ENCODE measurements around the gene ALDH6A1.
"Not testable (repeated sequence)": the region's sequence is repeated elsewhere in the genome, so short reads cannot be mapped to it uniquely, and the experiment has no call there.

ALDH6A1 gene

DNA sequence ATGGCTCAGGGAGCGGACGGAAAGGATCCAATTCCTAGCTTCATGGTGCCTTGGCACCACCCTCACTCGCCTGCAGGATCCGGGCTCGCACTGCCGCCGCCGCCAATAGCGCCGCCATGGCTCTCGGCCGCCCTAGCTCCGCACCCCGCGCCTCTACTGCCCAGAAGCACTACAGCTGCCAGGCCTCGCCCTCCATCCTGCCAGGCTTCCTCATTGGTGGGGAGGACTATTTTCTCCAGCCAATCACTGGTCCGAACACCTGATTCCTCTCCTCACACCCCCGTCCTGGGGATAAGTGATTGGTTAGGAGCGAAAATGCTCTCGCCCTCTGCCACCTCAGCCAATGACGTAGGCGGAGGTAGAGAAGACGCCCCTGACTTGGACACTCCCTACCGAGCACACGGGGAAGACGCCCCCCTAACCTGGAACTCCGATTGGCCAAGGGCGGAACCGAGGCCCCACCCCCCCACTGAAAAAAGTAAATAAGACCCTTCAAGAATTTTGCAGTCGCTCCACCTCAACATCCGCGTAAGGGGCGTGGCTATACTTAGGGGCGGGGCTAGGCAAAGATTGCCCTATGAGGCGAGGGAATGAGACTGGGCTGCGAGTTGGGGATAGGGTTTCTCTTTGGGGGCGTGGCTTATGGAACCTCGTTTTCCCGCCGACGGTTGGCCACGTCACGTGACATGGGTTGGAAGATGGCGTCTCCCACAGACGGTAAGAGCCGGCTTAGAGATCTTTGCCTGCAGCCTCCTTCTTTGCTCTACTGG is at the start of gene ALDH6A1, which contains the start of gene LIN52:
Gene ALDH6A1, minus strand, starts transcription at position 177 of the 770 bp plus-strand sequence. Its CDS starts 59 bp downstream, at position 118.
Gene LIN52, plus strand, starts transcription at position 680 of the 770 bp plus-strand sequence. Its CDS starts 19 bp downstream, at position 699.
- DNase-seq = peak; percentile 100

DNA sequence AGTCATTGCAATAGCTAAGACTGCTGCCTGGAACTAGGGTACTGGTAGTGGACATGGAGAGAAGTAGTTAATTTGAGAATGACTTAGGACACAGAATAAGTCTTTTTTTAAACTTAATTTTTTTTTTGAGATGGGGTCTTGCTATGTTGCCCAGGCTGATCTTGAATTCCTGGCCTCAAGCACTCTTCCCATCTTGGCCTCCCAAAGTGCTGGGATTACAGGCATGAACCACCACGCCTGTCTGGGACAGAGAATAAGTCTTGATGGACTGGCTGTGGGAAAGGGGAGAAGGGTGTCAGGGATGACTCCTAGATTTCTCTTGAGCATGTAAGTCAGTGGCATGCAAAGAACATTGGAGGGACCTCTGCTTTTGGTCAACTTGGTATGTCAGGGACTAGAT is 43.4 kb upstream of the ALDH6A1 start:
- no peak for DNase-seq

GRCh38 chr14:74126315-74127013 is 42.2 kb upstream of the ALDH6A1 start:
- no peak for DNase-seq

GRCh38 chr14:74125487-74125886 is 41.2 kb upstream of the ALDH6A1 start:
- DNase-seq = not testable (repeated sequence)

DNA sequence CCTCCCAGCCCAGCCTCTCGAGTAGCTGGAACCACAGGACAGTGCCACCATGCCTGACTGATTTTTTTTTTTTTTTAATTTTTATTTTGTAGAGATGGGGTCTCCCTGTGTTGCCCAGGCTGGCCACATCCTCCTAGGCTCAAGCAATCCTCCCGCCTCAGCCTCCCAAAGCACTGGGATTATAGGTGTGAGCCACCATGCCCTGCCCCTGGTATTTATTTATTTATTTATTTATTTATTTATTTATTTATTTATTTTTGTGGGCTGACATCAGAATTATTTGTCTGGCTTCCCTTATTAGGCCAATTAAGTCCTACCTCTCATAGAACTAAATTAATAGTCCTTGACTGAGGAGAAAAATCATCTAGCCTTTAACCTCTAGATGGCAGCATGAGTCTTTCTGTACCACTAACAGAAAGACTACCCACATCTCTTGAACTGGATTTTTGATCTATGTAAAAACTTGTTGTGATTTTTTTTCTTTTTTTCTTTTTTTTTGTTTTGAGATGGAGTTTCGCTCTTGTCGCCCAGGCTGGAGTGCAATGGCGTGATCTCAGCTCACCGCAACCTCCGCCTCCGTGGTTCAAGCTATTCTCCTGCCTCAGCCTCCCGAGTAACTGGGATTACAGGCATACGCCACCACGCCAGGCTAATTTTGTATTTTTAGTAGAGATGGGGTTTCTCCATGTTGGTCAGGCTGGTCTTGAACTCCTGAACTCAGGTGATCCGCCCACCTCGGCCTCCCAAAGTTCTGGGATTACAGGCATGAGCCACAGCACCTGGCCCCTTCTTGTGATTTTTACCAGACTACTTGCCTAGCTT is 27.4 kb upstream of the ALDH6A1 start:
- DNase-seq = peak; percentile 19 to 71

DNA sequence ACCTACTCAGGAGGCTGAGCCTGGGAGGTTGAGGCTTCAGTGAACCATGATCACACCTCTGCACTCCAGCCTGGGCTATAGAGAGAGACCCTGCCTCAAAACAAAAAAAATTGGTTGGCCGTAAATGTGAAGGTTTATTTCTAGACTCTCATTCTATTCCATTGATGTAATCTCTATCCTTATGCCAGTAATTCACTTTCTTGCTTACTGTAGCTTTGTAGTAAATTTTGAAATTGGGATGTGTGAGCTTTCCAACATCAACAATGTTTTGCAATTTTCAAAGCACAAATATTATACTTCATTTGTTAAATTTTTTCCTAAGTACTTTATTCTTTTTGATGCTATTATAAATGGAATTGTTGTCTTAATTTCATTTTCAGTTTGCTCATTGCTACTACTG is 25.1 kb upstream of the ALDH6A1 start:
- no peak for DNase-seq

DNA sequence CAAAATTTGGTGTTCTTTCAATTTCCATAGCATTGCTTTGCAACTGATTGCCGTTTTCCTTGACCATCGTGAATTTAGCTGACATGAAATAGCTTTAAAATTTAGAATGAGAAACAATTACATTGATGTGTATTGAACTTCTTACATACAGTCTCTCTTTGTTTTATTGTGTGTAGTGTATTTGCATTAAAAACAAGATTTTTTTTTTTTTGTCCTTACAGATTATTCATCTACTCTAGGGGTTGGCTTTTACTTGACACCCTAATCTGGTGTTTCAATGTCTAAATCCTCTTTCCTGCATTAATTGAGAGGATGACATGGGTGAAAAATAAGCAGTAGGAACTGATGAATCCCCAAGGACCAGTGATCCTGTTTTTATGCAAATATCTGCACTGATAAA is 21.1 kb upstream of the ALDH6A1 start:
- DNase-seq = no peak

DNA sequence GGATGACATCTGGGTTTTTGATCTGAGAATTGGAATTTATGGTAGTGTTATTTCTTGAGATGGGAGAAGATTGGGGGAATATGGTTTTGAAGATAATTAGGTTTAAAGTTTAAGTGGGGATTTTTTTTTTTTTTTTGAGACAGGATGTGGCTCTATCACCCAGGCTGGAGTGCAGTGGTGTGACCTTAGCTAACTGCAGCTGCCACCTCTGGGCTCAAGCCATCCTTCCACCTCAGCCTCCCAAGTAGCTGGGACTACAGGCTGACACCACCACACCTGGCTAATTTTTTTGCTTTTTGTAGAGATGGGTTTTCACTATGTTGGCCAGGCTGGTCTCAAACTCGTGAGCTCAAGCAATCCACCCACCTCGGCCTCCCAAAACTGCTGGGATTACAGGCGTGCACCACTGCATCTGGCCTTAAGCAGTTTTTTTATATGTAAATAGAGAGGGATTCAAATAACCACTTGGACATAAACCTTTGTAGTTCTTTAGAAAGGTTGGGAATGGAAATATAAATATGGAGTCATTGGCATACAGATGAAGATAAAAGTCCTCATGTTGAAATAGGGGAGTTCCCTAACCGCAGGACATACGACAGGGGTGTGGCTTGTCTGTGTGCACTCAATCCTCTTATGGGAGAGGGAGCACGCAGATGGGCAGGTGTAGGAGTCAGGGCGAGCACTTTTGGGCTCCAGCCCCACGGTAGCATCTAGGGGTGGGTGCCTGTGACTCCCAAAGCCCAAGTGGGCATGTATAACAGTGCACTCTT is 5.2 kb upstream of the ALDH6A1 start:
- no peak for DNase-seq

DNA sequence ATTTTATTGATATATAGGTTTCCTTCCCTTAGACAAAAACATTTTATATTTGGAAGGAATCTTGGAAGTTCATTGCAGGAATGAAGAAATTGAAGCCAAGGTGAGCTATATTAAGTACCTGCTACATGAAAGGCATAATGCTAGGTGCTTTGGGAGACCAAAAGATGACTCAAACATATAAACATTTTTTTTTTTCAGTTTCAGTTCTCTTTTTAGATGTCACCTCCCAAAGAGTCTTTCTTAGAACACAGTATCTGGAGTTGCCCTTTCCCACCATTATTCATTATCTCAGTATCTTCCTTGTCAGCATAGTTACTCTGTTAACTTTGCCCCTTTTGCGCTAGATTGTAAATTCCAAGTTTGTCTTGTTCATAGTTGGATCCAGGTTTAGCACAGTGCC is 1.6 kb upstream of the ALDH6A1 start:
- no peak for DNase-seq

- DNase-seq = peak in 1 of 2 experiments; percentile 46
These were observed 889 bp upstream of the ALDH6A1 start for GRCh38 chr14:74085047-74085637.

DNA sequence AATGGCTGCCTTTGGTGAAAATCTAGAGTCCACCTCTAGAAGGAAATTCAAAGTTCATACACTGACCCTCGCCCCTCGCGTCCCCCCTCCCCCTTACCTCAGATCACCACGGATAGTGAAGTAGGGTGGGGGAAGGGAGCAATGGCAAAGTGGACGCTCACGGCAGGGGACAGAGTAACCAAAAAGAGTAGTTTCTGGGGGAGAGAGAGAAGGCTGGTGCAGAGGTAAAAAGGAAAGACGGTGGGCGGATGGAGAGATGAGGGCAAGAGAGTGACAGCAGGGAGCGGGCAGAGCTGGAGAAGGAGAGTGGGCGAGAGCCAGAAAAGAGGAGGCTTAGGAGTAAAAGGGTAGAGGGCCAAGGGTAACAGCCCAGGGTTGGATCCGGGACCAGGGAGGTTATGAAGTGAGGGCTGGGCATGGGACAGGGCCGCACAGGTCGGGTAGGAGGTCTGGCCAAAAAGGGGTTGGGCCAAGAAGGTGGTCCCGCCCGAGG is 423 bp downstream of the ALDH6A1 start:
- no peak for DNase-seq

- no peak for DNase-seq
These were observed 1.1 kb downstream of the ALDH6A1 start for GRCh38 chr14:74083161-74083560.

DNA sequence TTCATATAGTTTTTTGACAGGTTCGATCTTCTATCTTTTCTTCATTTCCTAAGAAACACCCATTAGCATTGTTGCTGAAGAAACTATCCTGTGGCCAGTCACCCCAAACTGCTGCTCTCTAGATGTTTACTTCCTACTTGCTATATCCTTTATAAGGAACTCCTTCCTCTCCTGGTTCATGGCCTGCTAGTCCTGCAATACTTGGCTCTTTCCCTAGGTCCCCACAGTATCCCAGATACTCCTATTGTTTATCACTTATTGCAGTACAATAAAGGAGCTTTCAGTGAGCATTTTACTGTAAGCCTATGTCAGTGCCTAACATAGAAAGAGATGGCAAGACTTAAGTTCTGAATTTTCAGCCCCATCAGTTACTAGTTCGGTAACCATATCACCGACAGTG is 2.8 kb downstream of the ALDH6A1 start:
- no peak for DNase-seq

DNA sequence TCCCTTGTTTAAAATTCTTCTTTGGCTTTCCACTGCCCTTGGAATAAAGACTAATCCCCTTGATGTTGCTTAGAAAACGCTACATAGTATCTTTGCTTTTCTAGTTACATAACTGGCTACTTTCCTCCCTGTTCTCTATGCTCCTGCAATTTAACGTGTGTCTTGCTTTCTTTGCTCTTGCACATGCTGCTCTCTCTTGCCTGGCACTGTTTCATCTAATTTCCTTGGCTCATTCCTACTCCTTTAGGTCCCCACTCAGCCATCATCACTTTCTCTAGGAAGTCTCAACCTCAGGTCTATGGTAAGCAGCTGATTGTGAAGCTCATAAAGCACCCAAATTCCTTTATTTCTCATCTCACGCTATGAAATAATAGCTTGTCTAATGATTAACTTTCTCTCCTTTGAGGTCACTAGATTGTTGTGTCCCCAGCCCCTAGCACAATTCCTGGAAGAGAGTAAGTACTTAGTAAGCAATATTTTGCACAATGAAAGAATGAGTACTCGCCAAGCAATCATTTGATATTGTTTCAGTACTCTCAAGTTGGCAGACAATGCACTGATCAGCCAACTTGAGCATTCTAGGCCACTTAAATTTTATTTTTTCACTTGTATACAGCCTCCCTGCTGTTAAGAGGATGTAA is 3.3 kb downstream of the ALDH6A1 start:
- no peak for DNase-seq

DNA sequence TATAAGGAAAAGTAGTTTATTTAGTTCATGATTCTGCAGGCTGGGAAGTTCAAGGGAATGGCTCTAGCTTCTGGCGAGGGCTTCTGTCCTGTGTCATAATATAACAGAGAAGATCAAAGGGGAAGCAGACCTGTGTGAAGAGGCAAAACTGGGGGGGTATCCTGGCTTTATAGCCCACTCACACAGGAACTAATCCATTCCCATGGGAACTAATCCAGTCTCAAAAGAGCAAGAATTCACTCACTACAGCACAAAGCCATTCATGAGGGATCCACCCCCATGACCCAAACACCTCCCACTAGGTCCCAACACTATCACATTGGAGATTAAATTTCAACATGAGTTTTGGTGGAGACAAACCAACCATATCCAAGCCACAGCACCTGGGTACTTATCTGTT is 6.9 kb downstream of the ALDH6A1 start:
- no peak for DNase-seq

- DNase-seq = no peak
These were observed 18.3 kb downstream of the ALDH6A1 start for GRCh38 chr14:74065746-74066575.

GRCh38 chr14:74064883-74065282 is 19.4 kb downstream of the ALDH6A1 start:
- no peak for DNase-seq

DNA sequence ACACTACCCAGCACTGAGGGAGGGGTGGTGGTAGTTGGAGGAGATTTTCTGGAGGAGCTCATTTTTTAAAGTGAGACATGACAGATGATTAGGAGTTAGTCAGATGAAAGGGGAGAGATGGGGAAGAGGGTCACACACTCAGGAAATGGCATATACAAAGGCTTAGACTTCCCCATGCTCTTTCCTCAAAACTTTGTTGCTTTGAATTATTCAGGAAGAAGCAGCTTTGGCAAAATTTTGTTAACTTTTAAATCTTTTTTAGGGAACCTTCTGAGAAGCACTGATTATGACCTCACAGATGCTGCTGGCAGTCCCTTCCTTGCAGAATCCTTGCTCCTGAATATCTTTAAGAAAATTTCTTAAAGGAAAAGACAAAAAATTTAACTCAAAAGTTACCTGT is 19.8 kb downstream of the ALDH6A1 start:
- DNase-seq = no peak

DNA sequence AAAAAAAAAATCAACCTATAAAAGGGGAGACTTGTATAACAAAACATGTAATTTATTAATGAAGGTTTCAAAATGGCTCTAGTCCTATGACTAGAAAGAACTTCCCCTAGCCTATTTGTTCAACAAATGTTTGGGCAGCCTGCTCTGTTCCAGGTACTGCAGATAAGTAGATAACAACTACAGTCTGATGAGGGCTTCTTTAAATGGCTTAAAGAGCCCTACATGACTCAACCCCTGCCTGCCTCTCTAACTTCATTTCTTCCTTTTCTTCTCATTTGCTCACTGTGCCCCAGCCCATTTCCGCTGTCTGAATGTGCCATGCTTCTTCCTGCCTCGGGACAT is 21.5 kb downstream of the ALDH6A1 start:
- DNase-seq = no peak

DNA sequence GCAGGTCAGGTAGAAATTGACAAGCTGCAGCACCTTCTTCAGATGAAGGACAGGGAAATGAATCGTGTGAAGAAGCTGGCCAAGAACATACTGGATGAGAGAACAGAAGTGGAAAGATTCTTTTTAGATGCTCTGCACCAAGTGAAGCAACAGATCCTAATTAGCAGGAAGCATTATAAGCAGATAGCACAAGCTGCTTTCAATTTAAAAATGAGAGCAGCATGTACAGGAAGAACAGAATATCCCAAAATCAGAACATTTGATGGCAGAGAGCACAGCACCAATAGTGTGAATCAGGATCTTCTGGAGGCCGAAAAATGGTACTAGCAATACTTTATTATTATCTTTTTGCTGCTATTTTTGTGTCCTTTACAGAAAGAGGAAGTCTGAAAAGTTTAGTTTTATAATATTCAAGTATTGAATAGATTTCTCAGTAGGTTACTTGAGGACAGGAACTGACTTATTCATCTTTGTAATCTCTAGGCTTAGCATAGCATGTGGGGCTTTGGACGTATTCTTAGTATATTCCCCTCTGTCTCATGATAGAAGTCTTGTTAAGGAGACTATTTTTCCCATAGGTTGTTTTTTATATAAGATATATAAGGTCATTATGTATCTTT is 34.3 kb downstream of the ALDH6A1 start:
- no peak for DNase-seq

Data from NCI-H526 (cell line).